ENCODE results near the gene UBXN1.
"Not testable (repeated sequence)": the region's sequence is repeated elsewhere in the genome, so short reads cannot be mapped to it uniquely, and the experiment has no call there.

Gene UBXN1

DNA sequence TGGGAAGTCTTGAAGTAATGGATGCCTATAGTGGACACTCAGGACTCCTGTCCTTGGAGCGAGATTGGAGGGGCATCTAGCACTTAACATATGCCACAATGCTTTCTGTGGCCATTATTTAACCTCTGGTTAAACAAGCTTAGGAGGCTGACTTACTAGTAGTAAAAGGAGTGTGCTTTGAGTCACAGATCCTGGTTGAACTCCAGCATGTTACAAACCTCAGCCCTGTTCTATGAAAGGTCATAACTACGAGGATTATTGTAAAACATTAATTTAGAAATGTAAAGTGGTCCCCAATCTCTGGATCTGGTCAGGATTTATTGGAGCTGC lies 5.7 kb downstream of the UBXN1 start:
- DNase-seq (ENCODE audit: low read depth in 1 of 2, low spot score in 1 of 2), result no peak

DNA sequence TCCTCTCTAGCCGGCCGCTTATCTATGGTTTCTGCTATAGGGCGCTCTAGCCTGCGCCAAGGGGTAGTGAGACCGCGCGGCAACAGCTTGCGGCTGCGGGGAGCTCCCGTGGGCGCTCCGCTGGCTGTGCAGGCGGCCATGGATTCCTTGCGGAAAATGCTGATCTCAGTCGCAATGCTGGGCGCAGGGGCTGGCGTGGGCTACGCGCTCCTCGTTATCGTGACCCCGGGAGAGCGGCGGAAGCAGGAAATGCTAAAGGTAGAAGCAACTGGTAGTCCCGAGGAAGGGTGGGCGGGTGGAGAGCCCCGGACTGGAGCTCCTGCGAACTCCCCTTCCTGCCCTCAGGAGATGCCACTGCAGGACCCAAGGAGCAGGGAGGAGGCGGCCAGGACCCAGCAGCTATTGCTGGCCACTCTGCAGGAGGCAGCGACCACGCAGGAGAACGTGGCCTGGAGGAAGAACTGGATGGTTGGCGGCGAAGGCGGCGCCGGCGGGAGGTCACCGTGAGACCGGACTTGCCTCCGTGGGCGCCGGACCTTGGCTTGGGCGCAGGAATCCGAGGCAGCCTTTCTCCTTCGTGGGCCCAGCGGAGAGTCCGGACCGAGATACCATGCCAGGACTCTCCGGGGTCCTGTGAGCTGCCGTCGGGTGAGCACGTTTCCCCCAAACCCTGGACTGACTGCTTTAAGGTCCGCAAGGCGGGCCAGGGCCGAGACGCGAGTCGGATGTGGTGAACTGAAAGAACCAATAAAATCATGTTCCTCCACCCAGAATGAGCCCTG lies 7.1 kb downstream of the UBXN1 start, which contains the start of the genes LBHD1 and UQCC3:
Gene LBHD1, minus strand, starts transcription at position 660 of the 782 bp plus-strand sequence. CDS start 2,236 bp downstream, outside the sequence.
Gene UQCC3, plus strand, starts transcription at position 66 of the 782 bp plus-strand sequence. Its CDS starts 73 bp downstream, at position 139.
- peak; percentile 49 to 52 for DNase-seq (ENCODE audit: low read depth in 1 of 2, low spot score in 1 of 2)

DNA sequence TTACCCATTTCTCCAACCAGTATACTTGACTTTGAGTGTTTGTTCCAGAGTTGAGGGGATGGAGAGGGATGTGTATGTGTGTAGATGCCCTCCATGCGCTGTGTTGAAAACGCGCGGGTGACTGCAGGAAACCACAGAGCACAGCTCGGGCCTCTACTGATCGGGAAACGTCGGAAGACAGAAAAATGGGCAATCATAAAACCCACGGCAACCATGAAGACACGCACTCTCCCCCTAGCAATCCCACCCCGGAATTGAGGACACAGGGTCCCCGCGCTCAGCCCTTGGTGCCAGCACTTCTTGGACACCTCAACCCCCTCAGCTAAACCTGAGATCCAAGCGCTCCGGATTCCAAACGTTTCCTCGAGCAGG lies 7.7 kb downstream of the UBXN1 start:
- peak in 1 of 2 donors; percentile 12 for DNase-seq (ENCODE audit: low read depth in 1 of 2, low spot score in 1 of 2)

DNA sequence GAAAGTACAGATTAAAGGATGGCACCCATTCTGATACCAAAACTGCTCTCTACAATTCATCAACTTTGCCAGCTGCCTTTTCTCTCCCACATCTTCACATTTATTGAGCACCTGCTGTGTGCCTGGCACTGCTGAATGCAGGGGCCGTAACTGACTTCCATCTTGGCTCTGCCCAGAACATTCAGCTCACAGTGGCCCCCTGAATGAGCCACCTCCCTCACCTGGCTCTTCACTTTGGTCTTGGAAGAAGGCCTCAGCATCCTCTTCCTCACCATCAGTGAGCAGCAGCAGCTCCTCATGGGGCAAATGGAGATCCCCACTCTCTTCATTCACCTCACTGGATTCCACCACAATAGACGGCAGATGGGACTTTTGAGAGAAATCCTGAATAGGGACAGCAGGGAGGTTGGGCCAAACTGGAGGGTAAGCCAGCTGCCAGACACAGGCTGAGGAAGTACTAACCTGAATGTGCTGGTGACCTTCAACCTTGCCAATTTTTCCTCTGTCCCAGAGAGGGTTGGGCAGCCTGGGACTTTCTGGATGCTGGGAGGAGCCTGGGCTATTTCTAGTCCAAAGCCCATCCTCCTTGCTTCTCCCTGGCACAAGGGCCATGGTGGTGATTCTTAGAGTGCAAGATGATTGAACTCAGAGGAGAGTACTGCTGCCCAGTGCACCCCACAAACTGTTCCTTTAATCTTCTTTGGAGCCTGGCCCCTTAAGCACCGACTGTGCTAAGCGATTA lies 9.3 kb downstream of the UBXN1 start:
- no peak for DNase-seq (ENCODE audit: low read depth in 1 of 2, low spot score in 1 of 2)

DNA sequence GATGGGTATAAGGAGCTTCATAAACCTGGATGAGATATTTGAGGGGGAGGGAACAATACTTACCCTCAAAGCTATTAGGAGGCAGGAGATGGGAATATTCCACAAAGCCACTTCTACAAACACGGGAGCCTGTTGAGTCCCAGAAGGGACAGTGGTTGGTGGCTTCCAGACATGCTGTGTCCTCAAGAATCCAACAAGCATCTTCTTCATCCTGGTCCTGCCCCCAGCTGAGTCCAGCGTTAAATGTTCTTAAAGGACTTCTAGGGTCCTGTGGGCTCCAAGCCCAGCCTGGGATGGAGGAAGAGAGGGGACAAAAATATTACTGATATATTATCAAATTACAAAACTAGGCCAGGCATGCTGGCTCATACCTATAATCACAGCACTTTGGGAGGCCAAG lies 11.4 kb downstream of the UBXN1 start:
- DNase-seq (ENCODE audit: low read depth in 1 of 2, low spot score in 1 of 2), result no peak

DNA sequence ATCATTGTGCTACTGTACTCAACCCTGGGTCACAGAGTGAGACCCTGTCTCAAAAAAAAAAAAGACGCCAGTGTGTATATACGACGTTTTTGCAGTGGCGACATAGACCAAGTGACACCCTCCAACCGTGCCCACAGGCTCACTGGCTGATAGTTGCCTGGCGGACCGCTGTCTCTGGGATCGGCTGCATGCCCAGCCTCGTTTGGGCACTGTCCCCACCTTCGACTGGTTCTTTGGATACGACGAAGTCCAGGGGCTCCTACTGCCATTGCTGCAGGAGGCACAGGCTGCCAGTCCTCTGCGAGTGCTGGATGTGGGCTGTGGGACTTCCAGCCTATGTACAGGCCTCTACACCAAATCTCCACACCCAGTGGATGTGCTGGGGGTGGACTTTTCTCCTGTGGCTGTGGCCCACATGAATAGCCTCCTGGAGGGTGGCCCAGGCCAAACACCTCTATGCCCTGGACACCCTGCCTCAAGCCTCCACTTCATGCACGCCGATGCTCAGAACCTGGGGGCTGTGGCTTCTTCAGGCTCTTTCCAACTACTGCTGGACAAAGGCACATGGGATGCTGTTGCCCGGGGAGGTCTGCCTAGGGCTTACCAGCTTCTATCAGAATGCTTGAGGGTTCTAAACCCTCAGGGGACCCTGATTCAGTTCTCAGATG lies 12.5 kb downstream of the UBXN1 start:
- no peak for DNase-seq (ENCODE audit: low read depth in 1 of 2, low spot score in 1 of 2)

DNA sequence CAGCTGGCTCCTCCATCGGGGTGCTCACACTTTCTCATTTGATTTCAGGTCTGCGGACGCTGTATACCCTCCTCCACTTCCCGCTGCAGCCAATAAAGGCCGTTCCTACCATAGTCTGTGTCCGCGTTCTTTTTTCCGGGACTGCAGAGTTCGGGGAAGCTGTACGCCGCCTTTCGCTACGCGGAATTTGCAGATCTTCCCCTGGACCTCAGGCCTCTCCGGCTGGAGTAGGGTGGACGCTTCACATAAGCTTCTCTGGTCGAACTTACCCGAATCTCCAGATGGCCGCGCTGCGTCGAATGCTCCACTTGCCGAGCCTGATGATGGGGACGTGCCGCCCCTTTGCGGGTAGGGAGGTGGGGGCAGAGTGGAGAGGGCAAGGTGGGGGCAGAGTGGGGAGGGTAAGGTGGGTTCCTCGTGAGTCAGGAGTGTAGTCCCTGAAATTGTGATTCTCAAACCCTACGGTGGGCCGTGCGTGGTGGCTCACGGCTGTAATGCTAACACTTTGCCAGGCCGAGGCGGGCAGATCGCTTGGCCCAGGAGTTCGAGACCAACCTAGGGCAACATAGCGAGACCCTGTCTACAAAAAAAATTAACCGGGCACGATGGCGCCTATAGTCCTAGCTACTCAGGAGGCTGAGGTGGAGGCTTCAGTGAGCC lies 13.1 kb downstream of the UBXN1 start:
- peak; percentile 30 to 40 for DNase-seq (ENCODE audit: low read depth in 1 of 2, low spot score in 1 of 2)

DNA sequence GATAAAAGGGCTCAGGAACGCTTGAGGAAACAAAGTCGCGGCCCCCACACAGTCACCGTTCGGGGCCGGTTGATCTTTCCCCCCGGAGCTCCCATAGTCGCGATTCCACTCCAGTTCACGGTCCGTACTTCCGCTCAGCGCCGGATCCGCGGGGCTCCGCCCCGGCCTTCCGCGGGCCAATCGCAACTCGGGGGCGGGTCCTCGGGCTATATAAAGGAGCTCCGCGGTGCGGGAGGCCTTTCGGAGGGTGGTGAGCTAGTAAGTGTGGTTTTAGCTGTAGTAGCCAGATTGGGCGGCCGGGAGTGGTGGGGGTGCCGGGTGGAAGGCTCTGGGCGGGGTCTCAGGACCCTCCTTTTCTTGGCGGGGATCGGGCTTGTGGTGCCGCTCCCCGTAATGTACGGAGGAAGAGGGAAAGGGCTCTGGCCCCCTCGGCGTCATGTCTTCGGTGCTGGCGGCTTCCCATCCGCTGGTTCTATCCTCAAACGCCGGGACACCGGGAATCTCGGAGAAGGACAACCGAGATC lies 13.7 kb downstream of the UBXN1 start, which contains the start of the genes C11orf98 and CSKMT:
Gene C11orf98, minus strand, starts transcription at position 136 of the 524 bp plus-strand sequence. Its CDS starts 41 bp downstream, at position 95.
Gene CSKMT, plus strand, starts transcription at position 238 of the 524 bp plus-strand sequence. CDS start 568 bp downstream, outside the sequence.
- DNase-seq (ENCODE audit: low read depth in 1 of 2, low spot score in 1 of 2), result peak; percentile 91 to 94

DNA sequence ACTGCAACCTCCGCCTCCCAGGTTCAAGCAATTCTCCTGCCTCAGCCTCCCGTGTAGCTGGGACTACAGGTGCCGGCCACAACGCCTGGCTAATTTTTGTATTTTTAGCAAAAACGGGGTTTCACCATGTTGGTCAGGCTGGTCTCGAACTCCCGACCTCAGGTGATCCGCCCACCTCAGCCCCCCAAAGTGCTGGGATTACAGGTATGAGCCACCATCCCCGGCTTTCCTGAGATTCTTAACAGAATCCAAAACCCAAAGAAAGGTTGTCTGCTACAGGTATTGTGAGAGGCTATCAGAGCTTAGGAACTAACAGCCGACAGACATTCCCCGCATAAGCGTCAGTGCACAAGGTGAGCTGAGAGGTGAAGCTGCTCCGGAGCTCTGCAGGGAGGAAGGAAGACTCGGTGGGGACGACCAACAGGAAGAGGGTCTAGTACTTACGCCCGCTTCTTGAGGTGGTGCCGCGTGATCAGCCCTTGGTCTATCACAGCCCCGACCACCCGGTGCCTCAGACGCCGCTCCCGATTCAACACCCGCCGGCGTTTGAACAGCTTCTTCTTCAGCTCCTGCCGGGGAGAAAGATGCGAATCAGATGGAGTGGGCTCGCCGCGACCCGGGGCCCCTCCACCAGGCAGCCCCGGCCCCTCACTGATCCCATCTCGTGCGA lies 14.3 kb downstream of the UBXN1 start:
- peak in 1 of 2 donors; percentile 30 for DNase-seq (ENCODE audit: low read depth in 1 of 2, low spot score in 1 of 2)

DNA sequence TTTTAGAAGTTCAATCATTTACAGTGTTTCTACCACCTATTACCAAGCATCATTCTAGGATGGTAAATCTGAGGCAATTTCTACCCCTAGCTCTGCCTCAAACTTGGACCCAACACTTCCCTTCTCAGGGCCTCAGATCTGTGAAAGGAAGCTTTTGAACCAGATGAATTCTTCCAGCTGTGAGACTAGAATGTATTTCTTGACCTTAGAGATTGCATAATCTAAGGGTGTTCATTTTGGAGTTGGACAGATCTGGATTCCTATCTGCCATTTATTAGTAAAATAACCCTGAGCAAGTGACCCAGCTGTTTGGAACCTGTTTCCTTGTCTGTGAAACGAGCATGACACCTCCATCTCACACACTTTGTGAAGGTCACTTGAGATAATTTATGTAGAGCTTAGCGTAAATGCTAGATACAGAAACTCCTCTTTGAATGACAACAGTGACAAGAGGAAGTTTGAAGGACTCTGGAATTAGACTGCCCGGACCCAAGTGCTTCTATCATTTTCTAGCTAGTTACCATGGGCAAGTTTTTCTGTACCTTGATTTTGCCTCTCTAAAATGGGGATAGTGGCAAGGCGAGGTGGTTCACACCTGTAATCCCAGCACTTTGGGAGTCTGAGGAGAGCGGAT lies 22.0 kb downstream of the UBXN1 start:
- no peak for DNase-seq (ENCODE audit: low read depth in 1 of 2, low spot score in 1 of 2)

DNA sequence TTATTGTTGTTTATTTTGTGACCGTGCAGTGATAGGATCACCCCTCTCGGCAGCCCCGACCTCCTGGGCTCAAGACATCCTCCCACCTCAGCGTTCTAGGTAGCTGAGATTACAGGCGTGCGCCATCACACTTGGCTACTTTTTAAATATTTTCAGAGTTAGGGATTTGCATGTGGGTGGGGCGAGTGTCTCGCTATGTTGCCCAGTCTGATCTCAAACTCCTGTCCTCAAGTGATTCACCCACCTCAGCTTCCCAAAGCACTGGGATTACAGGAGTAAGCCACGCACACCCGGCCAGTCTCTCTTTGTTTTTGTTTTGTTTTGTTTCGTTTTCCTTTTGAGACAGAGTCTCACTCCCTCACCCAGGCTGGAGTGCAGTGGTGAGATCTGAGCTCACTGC lies 24.6 kb downstream of the UBXN1 start:
- no peak for DNase-seq (ENCODE audit: low read depth in 1 of 2, low spot score in 1 of 2)

DNA sequence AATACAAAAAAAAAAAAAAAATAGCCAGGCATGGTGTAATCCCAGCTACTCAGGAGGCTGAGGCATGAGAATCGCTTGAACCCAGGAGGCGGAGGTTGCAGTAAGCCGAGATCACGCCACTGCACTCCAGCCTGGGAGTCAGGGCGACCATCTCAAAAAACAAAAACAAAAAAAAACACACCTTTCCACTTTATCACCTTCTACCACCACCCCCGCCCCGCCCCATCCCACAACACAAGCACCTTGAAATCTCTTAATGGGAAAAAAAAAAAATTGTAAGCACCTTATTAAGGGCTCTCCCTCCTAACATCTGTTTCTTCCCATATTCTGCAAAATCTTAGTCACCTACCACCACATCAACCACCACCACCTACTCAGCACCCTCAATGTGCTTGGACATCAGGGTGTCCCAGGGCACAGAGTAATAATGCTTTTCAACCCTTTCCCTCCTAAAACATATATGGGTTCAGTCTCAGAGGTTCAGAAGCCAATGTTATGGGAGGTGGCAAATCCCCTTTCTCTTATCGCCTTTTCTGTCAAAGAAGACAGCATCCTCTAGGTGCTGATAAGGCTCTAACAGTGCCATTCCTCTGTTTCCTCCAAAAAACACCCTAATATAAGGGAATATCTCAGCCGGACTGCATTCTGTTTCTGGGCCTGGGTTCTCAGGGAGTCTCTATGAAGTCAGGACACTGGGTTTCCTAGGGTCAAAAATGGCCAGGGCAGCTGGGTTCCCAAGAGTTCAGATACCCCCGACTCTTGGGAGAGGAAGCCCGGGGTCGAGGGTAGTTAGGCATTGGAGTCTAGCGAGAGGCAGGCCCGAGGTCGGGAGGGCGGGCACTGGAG lies 26.5 kb downstream of the UBXN1 start:
- DNase-seq (ENCODE audit: low read depth in 1 of 2, low spot score in 1 of 2), result no peak

DNA sequence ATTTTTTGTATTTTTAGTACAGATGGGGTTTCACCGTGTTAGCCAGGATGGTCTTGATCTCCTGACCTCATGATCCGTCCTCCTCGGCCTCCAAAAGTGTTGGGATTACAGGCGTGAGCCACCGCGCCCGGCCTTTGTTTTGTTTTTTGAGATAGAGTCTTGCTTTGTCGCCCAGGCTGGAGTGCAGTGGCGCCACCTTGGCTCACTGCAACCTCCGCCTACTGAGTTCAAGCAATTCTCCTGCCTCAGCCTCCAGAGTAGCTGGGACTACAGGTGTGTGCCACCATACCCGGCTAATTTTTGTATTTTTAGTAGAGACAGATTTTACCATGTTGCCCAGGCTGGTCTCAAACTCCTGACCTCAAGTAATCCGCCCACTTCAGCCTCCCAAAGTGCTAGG lies 28.6 kb downstream of the UBXN1 start:
- DNase-seq (ENCODE audit: low read depth in 1 of 2, low spot score in 1 of 2), result not testable (repeated sequence)

DNA sequence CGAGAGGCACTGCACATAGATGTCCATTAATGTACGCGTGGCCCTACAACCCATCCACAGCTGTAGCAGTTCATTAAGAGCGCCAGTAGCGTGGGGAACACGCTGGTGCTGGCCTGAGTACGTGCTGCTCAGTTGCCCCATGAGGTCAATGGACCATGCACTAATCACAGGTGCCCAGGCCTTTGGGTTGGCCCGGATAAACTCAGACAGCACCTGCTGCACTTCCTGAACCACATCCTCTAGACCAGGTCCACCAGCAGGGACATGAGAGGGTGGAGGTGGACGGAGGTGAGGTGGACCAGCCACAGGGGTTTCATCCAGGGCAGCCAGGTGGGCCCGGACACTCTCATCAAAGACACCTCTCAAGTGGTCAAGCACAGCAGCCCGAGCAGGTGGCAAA lies 29.4 kb downstream of the UBXN1 start:
- DNase-seq (ENCODE audit: low read depth in 1 of 2, low spot score in 1 of 2), result no peak

DNA sequence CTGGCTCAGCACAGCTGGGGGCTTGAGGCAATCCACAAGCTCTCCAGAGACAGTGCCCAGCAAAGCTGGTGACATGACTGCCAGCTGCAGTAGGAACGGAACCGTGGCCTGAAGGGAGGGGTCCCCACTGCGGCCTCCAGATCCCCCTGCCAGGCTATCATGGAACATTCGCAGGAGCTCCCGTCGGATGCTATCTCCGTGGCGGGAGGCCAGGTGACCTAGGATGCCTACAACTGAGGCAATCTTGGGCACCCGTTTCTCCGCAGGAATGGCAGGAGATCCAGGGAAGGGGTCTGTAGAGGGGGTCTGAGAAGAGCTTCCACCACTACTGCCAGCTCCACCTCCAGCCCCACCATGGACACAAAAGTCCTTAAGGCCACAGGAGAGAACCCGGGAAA lies 29.9 kb downstream of the UBXN1 start:
- no peak for DNase-seq (ENCODE audit: low read depth in 1 of 2, low spot score in 1 of 2)

DNA sequence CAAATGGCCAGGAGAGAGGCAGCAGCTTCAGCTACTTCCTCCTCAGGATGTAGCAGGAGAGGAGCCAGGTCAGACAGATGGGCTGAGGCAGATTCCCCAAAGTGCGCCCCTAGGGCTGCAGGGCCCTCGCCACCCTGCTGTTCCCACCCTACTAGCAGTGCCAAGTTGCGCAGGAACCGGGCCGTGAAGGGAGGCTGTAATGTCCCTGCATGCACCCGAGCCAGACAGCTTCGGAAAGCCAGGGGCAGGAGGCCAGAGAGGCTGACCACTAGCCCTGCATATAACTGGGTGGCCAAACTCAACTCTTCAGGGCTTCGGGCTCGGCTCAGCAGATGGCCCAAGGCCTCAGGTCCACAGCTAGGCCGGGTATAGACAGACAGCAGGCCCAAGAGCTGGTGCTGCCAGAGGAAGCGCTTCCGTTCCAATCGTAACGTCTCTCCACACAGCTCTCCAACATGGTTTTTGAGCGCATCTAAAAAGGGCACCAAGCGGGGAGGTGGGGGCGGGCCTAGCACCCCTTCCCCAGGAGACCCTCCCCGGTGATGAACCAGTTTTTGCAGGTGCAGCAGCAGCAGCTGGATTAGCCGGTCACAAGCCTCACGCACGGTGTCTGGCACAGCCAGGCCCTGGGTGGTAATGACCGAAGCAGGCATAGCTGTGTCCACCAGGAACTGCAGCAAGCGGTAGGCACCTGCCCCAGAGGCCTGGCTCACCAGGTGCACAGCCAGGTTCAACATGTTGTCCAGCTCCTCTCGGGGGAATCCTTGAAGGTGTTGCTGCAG lies 30.5 kb downstream of the UBXN1 start:
- DNase-seq (ENCODE audit: low read depth in 1 of 2, low spot score in 1 of 2), result no peak

DNA sequence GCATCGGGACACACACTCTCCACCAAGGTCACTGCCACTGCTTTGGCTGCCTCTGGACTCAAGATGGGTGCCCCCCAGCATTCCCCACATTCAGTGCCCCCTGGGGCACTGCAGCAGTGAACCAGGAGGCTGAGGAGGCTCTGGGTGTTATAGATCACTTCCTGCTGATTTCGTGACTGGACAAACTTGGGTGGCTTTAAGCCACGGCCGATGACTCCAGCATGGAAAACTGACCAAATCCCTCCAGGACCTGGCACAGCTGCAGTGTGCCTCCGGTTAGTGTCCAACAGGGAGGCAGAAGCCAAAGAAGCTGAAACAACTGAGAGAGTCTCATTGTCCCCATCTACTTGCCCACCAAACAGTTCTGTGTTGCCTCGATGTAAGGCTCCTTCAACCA lies 31.3 kb downstream of the UBXN1 start:
- no peak for DNase-seq (ENCODE audit: low read depth in 1 of 2, low spot score in 1 of 2)

All from activated T-helper 1 cell treated with anti-CD3 and anti-CD28 coated beads, Interleukin-2, amount 50 U/mL, for 16 hours (primary cell).